Activated B cell treated with CpG ODN at 0.5 μM for 24 hours (primary cell): ENCODE results near the gene BICD1. TPM values are rescaled to one million over a fixed set of nuclear protein-coding genes. Genes with fewer than 3 reads are reported as not detected.

Experiments
- ATAC-seq: fragments of 200-7000 bp; cut with Tn5 transposase; one replicate; pipeline ENCODE4 v1.10.0; 2021; ENCODE audit warnings: low read depth, mild to moderate bottlenecking, moderate library complexity
- CTCF ChIA-PET: fragments of 350-600 bp; sonication (Branson Sonifier 250); formaldehyde crosslinking; loops from one replicate; lab custom pipeline; 2021; ENCODE audit warnings: antibody characterized with exemption; lab: Charles Lee
- POLR2A ChIA-PET: fragments of 350-600 bp; sonication (Branson Sonifier 250); formaldehyde crosslinking; loops from one replicate; lab custom pipeline; 2021; ENCODE audit warnings: antibody characterized with exemption; lab: Charles Lee
- DNase-seq: peaks from one replicate; pipeline ENCODE4 v3.0.0; 2022
- H3K27ac Mint-ChIP-seq: one replicate; pipeline ENCODE4 v1.8.0; 2020; ENCODE audit warnings: mixed read lengths
- H3K27me3 Mint-ChIP-seq: one replicate; pipeline ENCODE4 v1.8.0; 2021; ENCODE audit warnings: mixed read lengths
- H3K36me3 Mint-ChIP-seq: one replicate; pipeline ENCODE4 v1.8.0; 2021; ENCODE audit warnings: low read depth, mixed read lengths
- H3K4me1 Mint-ChIP-seq: one replicate; pipeline ENCODE4 v1.8.0; 2021; ENCODE audit warnings: mixed read lengths
- H3K4me3 Mint-ChIP-seq: one replicate; pipeline ENCODE4 v1.8.0; 2020; ENCODE audit warnings: mild to moderate bottlenecking, mixed read lengths
- H3K9me3 Mint-ChIP-seq: one replicate; pipeline ENCODE4 v1.8.0; 2020; ENCODE audit warnings: mixed read lengths
- CTCF ChIP-seq: fragments of 200-600 bp; IDR thresholded peaks from one replicate; pipeline ENCODE4 v1.8.0; 2022; ENCODE audit warnings: antibody characterized with exemption, mild to moderate bottlenecking
- intact Hi-C: fragments of 100-400 bp; cut with micrococcal nuclease; formaldehyde crosslinking; loops from one replicate; pipeline ENCODE4 v1.15.1; 2024
- total RNA-seq: library from RNA; stranded (reverse); gene quantifications from 2 replicates; pipeline ENCODE4 v1.2.3, GENCODE V29; 2022

Gene BICD1
- total RNA-seq, 1 donor from 2014 or later = 67.6 TPM

GRCh38 chr12:32159381-32159780 lies 52.7 kb downstream of the BICD1 start:
- ATAC-seq (no peak), DNase-seq (no peak)
- H3K36me3 Mint-ChIP-seq = peaks cover 10% of the 10 kb centered on the region
- intact Hi-C loops = no loop called here
- ChIA-PET POLR2A (no interaction called here), CTCF (no interaction called here)
- no peak for TF ChIP-seq CTCF
- H3K4me3 Mint-ChIP-seq = no peak overlapping the region
- no peak overlapping the region for H3K27ac Mint-ChIP-seq
- no peaks in the 10 kb centered on the region for H3K27me3 Mint-ChIP-seq
- no peaks in the 10 kb centered on the region for H3K9me3 Mint-ChIP-seq
- H3K4me1 Mint-ChIP-seq = no peaks in the 10 kb centered on the region

GRCh38 chr12:32159925-32160324 lies 53.3 kb downstream of the BICD1 start:
- no peak for TF ChIP-seq CTCF
- CTCF ChIA-PET = interaction anchor here (0.6 kb wide), 1 partner anchor 22 kb away, joined by 7 read pairs; no protein-coding TSS in a partner anchor
- Mint-ChIP-seq H3K4me1 (no peaks in the 10 kb centered on the region), H3K4me3 (no peak overlapping the region), H3K9me3 (peaks cover 2% of the 10 kb centered on the region), H3K27ac (no peak overlapping the region), H3K27me3 (no peaks in the 10 kb centered on the region), H3K36me3 (peaks cover 10% of the 10 kb centered on the region)
- POLR2A ChIA-PET = no interaction called here
- ATAC-seq (no peak), DNase-seq (no peak)
- intact Hi-C loops = no loop called here

- intact Hi-C loops = no loop called here
- Mint-ChIP-seq H3K27ac (no peak overlapping the region), H3K4me1 (no peaks in the 10 kb centered on the region), H3K4me3 (no peak overlapping the region), H3K36me3 (peaks cover 10% of the 10 kb centered on the region), H3K27me3 (no peaks in the 10 kb centered on the region), H3K9me3 (peaks cover 3% of the 10 kb centered on the region)
- ChIA-PET CTCF (no interaction called here), POLR2A (no interaction called here)
- TF ChIP-seq CTCF = no peak
- DNase-seq (no peak), ATAC-seq (no peak)
Observed at GRCh38 chr12:32161058-32161457, 54.4 kb downstream of the BICD1 start.

- TF ChIP-seq CTCF = no peak
- POLR2A ChIA-PET = no interaction called here
- H3K4me3 Mint-ChIP-seq = no peak overlapping the region
- DNase-seq (no peak), ATAC-seq (no peak)
- peaks cover 3% of the 10 kb centered on the region for H3K9me3 Mint-ChIP-seq
- no peaks in the 10 kb centered on the region for H3K27me3 Mint-ChIP-seq
- no peak overlapping the region for H3K27ac Mint-ChIP-seq
- CTCF ChIA-PET = no interaction called here
- H3K36me3 Mint-ChIP-seq = peaks cover 9% of the 10 kb centered on the region
- H3K4me1 Mint-ChIP-seq = peaks cover 1% of the 10 kb centered on the region
- intact Hi-C loops = no loop called here
Observed at GRCh38 chr12:32163596-32163995, 56.9 kb downstream of the BICD1 start.

GRCh38 chr12:32166510-32166909 lies 59.9 kb downstream of the BICD1 start:
- Mint-ChIP-seq H3K9me3 (peaks cover 3% of the 10 kb centered on the region), H3K4me1 (peaks cover 15% of the 10 kb centered on the region), H3K36me3 (peaks cover 3% of the 10 kb centered on the region), H3K27me3 (no peaks in the 10 kb centered on the region), H3K27ac (no peak overlapping the region), H3K4me3 (no peak overlapping the region)
- POLR2A ChIA-PET = interaction anchor here (1.3 kb wide), 1 partner anchor 59 kb away, joined by 3 read pairs; no protein-coding TSS in a partner anchor
- DNase-seq (no peak), ATAC-seq (no peak)
- TF ChIP-seq CTCF = no peak
- CTCF ChIA-PET = no interaction called here
- intact Hi-C loops = no loop called here
